ENCODE results near the gene GABRG3.

DNA sequence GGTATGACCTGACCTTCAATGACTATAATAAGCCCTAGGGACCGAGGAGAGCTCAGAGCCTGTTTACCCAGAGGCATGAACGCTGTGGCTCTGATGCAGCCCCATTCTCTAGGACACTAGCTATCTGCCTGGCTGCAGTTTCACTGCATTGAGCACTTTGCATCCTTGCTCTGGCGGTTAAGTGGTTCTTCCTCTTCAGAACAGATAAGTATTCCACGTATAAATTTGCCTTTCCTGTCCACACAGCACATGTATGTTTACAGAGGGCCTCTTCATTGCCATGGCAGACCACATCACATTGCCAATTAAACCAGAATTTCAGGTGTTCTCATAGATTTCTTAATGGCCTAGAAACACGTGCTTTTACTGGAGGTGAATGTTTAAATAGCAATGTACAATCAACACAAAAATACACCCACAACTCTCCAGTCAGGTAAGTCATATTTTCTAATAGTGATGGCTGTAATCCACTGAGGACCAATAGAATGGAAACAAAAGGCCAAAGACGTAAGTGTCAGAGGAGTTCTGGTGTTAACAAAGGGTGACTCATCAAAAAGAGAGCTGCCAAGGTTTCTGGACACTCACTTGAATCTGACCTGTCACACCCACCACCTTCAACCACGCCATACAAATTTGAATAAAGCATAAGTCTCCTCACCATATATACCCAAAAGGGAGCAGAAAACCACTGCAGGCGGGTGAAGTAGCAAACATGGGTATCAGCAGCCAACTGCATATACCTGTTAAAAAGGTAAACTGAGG lies 574.7 kb downstream of the GABRG3 start:
- TF ChIP-seq, protein P1, sequence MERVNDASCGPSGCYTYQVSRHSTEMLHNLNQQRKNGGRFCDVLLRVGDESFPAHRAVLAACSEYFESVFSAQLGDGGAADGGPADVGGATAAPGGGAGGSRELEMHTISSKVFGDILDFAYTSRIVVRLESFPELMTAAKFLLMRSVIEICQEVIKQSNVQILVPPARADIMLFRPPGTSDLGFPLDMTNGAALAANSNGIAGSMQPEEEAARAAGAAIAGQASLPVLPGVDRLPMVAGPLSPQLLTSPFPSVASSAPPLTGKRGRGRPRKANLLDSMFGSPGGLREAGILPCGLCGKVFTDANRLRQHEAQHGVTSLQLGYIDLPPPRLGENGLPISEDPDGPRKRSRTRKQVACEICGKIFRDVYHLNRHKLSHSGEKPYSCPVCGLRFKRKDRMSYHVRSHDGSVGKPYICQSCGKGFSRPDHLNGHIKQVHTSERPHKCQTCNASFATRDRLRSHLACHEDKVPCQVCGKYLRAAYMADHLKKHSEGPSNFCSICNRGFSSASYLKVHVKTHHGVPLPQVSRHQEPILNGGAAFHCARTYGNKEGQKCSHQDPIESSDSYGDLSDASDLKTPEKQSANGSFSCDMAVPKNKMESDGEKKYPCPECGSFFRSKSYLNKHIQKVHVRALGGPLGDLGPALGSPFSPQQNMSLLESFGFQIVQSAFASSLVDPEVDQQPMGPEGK (CRISPR knock-in tag; IDR thresholded peaks at IDR 0.05; ENCODE audit: borderline replicate concordance) = no peak
- TF ChIP-seq, protein P2, sequence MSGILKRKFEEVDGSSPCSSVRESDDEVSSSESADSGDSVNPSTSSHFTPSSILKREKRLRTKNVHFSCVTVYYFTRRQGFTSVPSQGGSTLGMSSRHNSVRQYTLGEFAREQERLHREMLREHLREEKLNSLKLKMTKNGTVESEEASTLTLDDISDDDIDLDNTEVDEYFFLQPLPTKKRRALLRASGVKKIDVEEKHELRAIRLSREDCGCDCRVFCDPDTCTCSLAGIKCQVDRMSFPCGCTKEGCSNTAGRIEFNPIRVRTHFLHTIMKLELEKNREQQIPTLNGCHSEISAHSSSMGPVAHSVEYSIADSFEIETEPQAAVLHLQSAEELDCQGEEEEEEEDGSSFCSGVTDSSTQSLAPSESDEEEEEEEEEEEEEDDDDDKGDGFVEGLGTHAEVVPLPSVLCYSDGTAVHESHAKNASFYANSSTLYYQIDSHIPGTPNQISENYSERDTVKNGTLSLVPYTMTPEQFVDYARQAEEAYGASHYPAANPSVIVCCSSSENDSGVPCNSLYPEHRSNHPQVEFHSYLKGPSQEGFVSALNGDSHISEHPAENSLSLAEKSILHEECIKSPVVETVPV (CRISPR knock-in tag; IDR thresholded peaks at IDR 0.05) = no peak
- TF ChIP-seq, protein P3, sequence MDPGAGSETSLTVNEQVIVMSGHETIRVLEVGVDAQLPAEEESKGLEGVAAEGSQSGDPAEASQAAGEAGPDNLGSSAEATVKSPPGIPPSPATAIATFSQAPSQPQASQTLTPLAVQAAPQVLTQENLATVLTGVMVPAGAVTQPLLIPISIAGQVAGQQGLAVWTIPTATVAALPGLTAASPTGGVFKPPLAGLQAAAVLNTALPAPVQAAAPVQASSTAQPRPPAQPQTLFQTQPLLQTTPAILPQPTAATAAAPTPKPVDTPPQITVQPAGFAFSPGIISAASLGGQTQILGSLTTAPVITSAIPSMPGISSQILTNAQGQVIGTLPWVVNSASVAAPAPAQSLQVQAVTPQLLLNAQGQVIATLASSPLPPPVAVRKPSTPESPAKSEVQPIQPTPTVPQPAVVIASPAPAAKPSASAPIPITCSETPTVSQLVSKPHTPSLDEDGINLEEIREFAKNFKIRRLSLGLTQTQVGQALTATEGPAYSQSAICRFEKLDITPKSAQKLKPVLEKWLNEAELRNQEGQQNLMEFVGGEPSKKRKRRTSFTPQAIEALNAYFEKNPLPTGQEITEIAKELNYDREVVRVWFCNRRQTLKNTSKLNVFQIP (CRISPR knock-in tag; IDR thresholded peaks at IDR 0.05; ENCODE audit: borderline replicate concordance, low read depth) = no peak
- TF ChIP-seq SNAI2 (CRISPR knock-in tag; IDR thresholded peaks at IDR 0.05) (no peak), OSR1 (CRISPR knock-in tag; IDR thresholded peaks at IDR 0.05) (no peak)

All from SK-N-SH treated with all-trans-retinoic acid at 6 μM for 48 hours (cell line).